ENCODE results near the gene DPP6. TPM values are rescaled to one million over a fixed set of nuclear protein-coding genes. Genes with fewer than 3 reads are reported as not detected.

Gene DPP6
- total RNA-seq, 1 experiment from 2014 or later, result not detected

DNA sequence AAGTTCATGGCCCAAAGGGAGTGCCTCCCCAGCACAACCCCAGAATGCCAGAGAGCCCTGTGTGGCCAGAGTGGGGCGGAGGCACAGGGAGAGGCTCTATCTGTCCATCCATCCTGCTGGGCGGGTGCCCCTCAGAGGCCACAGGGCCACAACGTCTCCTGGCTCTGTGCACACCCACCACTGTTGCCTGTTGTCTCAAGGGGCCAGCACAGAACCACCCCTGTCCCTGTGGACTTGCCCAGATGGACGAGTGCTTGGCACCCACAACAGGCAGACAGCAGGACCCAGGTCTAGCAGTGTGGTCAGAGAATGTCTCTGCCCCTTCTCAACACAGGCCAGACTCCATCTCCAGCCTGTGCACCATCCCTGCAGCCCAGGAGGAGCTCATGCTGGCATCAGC lies 857.9 kb downstream of the DPP6 start:
- Histone ChIP-seq H3K4me1 (ENCODE audit: insufficient read depth, low read length) (no peaks in the 10 kb centered on the region), H2AFZ (ENCODE audit: low read length) (no peak overlapping the region), H3K79me2 (ENCODE audit: low read length) (no peaks in the 10 kb centered on the region), H3K9me3 (ENCODE audit: low read length) (no peaks in the 10 kb centered on the region), H3F3A (ENCODE audit: low read length, unreplicated experiment) (no peaks in the 10 kb centered on the region), H3K9ac (ENCODE audit: low read length) (no peak overlapping the region), H3K27me3 (ENCODE audit: low read length) (peaks cover 8% of the 10 kb centered on the region; the same call in 1 of the 2 replicates), H3K4me2 (ENCODE audit: low read length) (no peak overlapping the region), H3K4me3 (ENCODE audit: low read length) (no peak overlapping the region), H3K27ac (ENCODE audit: low read length) (no peak overlapping the region), H4K20me1 (ENCODE audit: low read length) (no peaks in the 10 kb centered on the region), H3K9me2 (replicated peaks; ENCODE audit: low read length) (no peaks in the 10 kb centered on the region), H3K36me3 (ENCODE audit: low read depth, low read length) (no peaks in the 10 kb centered on the region)
- TF ChIP-seq EZH2 (IDR thresholded peaks at IDR 0.05; ENCODE audit: low read length, unreplicated experiment), result no peak
- TF ChIP-seq, protein P1, sequence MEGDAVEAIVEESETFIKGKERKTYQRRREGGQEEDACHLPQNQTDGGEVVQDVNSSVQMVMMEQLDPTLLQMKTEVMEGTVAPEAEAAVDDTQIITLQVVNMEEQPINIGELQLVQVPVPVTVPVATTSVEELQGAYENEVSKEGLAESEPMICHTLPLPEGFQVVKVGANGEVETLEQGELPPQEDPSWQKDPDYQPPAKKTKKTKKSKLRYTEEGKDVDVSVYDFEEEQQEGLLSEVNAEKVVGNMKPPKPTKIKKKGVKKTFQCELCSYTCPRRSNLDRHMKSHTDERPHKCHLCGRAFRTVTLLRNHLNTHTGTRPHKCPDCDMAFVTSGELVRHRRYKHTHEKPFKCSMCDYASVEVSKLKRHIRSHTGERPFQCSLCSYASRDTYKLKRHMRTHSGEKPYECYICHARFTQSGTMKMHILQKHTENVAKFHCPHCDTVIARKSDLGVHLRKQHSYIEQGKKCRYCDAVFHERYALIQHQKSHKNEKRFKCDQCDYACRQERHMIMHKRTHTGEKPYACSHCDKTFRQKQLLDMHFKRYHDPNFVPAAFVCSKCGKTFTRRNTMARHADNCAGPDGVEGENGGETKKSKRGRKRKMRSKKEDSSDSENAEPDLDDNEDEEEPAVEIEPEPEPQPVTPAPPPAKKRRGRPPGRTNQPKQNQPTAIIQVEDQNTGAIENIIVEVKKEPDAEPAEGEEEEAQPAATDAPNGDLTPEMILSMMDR (conservative IDR thresholded peaks at IDR 0.05; ENCODE audit: low read depth, low read length), result no peak
- no peak for TF ChIP-seq EZH2phosphoT487 (IDR thresholded peaks at IDR 0.05; ENCODE audit: borderline replicate concordance, low read length)
- intact Hi-C loops (cut with micrococcal nuclease), result no loop called here
- ChIA-PET CTCF (no interaction called here), POLR2A (ENCODE audit: unreplicated experiment) (no interaction called here)
- ATAC-seq (no peak), DNase-seq (no peak)
- BruUV-seq (replicated peaks), result no TSS peak

DNA sequence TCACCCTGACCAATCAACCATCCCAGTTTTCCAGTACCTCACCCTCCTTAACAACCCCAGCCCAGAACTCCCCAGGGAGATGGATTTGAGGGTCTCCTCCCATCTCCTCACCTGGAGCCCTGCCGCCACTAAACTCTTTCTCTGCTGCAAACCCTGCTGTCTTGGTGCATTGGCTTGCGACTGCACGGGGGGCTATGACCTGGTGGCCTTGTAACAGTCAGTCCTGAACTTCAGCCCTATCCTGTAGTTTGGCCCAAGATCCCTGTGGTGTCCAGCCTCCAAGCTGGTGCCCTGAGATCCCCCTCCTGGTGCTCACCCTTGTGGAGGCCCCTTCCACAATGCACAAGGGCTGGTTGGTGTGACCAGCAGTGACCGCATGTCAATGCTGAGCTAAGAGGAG lies 858.8 kb downstream of the DPP6 start:
- Histone ChIP-seq H3F3A (ENCODE audit: low read length, unreplicated experiment) (no peaks in the 10 kb centered on the region), H3K27ac (ENCODE audit: low read length) (no peak overlapping the region), H3K36me3 (ENCODE audit: low read depth, low read length) (no peaks in the 10 kb centered on the region), H2AFZ (ENCODE audit: low read length) (no peak overlapping the region), H3K4me1 (ENCODE audit: insufficient read depth, low read length) (no peaks in the 10 kb centered on the region), H3K9me3 (ENCODE audit: low read length) (no peaks in the 10 kb centered on the region), H3K9me2 (replicated peaks; ENCODE audit: low read length) (no peaks in the 10 kb centered on the region), H3K4me3 (ENCODE audit: low read length) (no peak overlapping the region), H4K20me1 (ENCODE audit: low read length) (no peaks in the 10 kb centered on the region), H3K79me2 (ENCODE audit: low read length) (no peaks in the 10 kb centered on the region), H3K4me2 (ENCODE audit: low read length) (no peak overlapping the region), H3K27me3 (ENCODE audit: low read length) (0 out of 2 replicates have a peak, but pooled peaks cover 2% of the 10 kb centered on the region), H3K9ac (ENCODE audit: low read length) (no peak overlapping the region)
- POLR2A ChIA-PET (ENCODE audit: unreplicated experiment), result no interaction called here
- DNase-seq (no peak), ATAC-seq (no peak)
- intact Hi-C loops (cut with micrococcal nuclease), result no loop called here
- BruUV-seq (replicated peaks), result no TSS peak
- no peak for TF ChIP-seq EZH2 (IDR thresholded peaks at IDR 0.05; ENCODE audit: low read length, unreplicated experiment)
- TF ChIP-seq EZH2phosphoT487 (IDR thresholded peaks at IDR 0.05; ENCODE audit: borderline replicate concordance, low read length), result no peak
- TF ChIP-seq, protein P1 (conservative IDR thresholded peaks at IDR 0.05; ENCODE audit: low read depth, low read length), result no peak
- CTCF ChIA-PET, result no interaction called here

DNA sequence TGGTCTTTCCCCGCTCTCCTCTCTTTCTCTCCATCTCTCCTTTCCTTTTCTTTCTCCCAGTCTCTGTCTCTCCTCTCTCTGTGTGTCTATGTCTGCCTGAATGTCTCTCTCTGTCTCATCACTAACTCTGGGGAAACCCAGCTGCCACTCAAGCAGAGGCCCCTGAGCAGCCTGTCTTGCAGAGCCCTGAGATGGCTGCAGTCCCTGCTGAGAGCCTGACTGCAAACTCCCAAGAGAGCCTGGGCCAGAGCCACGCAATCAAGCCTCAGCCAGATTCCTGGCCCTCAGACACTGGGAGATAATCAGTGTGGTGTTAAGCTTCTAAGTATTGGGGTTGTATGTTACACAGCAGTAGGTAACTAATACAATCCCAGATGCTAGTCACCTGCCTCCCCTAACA lies 859.2 kb downstream of the DPP6 start:
- Histone ChIP-seq H2AFZ (ENCODE audit: low read length) (no peak overlapping the region), H3K9me2 (replicated peaks; ENCODE audit: low read length) (no peaks in the 10 kb centered on the region), H3K4me3 (ENCODE audit: low read length) (no peak overlapping the region), H3K36me3 (ENCODE audit: low read depth, low read length) (no peaks in the 10 kb centered on the region), H3K4me2 (ENCODE audit: low read length) (no peak overlapping the region), H3K27ac (ENCODE audit: low read length) (no peak overlapping the region), H4K20me1 (ENCODE audit: low read length) (no peaks in the 10 kb centered on the region), H3K9ac (ENCODE audit: low read length) (no peak overlapping the region), H3K4me1 (ENCODE audit: insufficient read depth, low read length) (no peaks in the 10 kb centered on the region), H3K9me3 (ENCODE audit: low read length) (no peaks in the 10 kb centered on the region), H3F3A (ENCODE audit: low read length, unreplicated experiment) (no peaks in the 10 kb centered on the region), H3K27me3 (ENCODE audit: low read length) (no peaks in the 10 kb centered on the region), H3K79me2 (ENCODE audit: low read length) (no peaks in the 10 kb centered on the region)
- ChIA-PET POLR2A (ENCODE audit: unreplicated experiment) (no interaction called here), CTCF (no interaction called here)
- ATAC-seq, result no peak
- TF ChIP-seq EZH2 (IDR thresholded peaks at IDR 0.05; ENCODE audit: low read length, unreplicated experiment), result no peak
- TF ChIP-seq, protein P1 (conservative IDR thresholded peaks at IDR 0.05; ENCODE audit: low read depth, low read length), result no peak
- TF ChIP-seq EZH2phosphoT487 (IDR thresholded peaks at IDR 0.05; ENCODE audit: borderline replicate concordance, low read length), result no peak
- no TSS peak for BruUV-seq (replicated peaks)
- intact Hi-C loops (cut with micrococcal nuclease), result no loop called here
- no peak for DNase-seq
